IMR-90 (cell line): ENCODE measurements around the gene ZFR. TPM values are rescaled to one million over a fixed set of nuclear protein-coding genes. Genes with fewer than 3 reads are reported as not detected.

ENCODE experiments used
- ATAC-seq: fragments of 200-7000 bp; cut with Tn5 transposase; 2 replicates; pipeline ENCODE4 v1.9.1; 2020; ENCODE audit warnings: low read depth, mild to moderate bottlenecking, moderate library complexity
- BruUV-seq: library from RNA; stranded (reverse); fragments of 400-500 nt; replicated peaks from 2 replicates; lab custom pipeline; 2021; lab: Mats Ljungman, UMichigan
- CTCF ChIA-PET: fragments of 300-600 bp; formaldehyde crosslinking; extraction: SDS; loops from one replicate; lab custom pipeline; 2021; ENCODE audit warnings: antibody characterized with exemption; lab: Yijun Ruan, JAX
- POLR2A ChIA-PET: fragments of 300-600 bp; sonication (Branson Sonifier 250); formaldehyde crosslinking; loops from one replicate; lab custom pipeline; 2022; ENCODE audit warnings: antibody characterized with exemption; ENCODE audit not compliant: unreplicated experiment; lab: Charles Lee
- DNase-seq: peaks from one replicate; pipeline ENCODE4 v3.0.0; 2013
- H2AFZ ChIP-seq: replicated peaks from 2 replicates; pipeline ENCODE3; 2013; ENCODE audit warnings: low read length, mild to moderate bottlenecking; ENCODE audit not compliant: poor library complexity
- H2AK5ac ChIP-seq: 2 replicates; pipeline ENCODE4 v1.6.1; 2013; ENCODE audit warnings: low read depth, low read length, inconsistent platforms
- H2AK9ac ChIP-seq: replicated peaks from 2 replicates; pipeline ENCODE3; 2013; ENCODE audit warnings: mild to moderate bottlenecking, low read depth, low read length, moderate library complexity; ENCODE audit not compliant: poor library complexity
- H2BK120ac ChIP-seq: 2 replicates; pipeline ENCODE4 v1.6.1; 2013; ENCODE audit warnings: low read depth, low read length, inconsistent platforms
- H2BK15ac ChIP-seq: 3 replicates; pipeline ENCODE4 v1.6.1; 2013; ENCODE audit warnings: low read depth, low read length, inconsistent platforms
- H2BK20ac ChIP-seq: 2 replicates; pipeline ENCODE4 v1.6.1; 2013; ENCODE audit warnings: low read depth, mild to moderate bottlenecking, inconsistent platforms, low read length, moderate library complexity
- H2BK5ac ChIP-seq: 2 replicates; pipeline ENCODE4 v1.6.1; 2013; ENCODE audit warnings: mild to moderate bottlenecking, low read depth, low read length, inconsistent platforms; ENCODE audit not compliant: poor library complexity, severe bottlenecking
- H3K14ac ChIP-seq: replicated peaks from 2 replicates; pipeline ENCODE4 v1.6.1; 2013; ENCODE audit warnings: low read depth, low read length, inconsistent platforms
- H3K18ac ChIP-seq: 2 replicates; pipeline ENCODE4 v1.6.1; 2013; ENCODE audit warnings: low read depth, low read length, control low read depth
- H3K23ac ChIP-seq: 2 replicates; pipeline ENCODE4 v1.6.1; 2013; ENCODE audit warnings: low read depth, low read length, inconsistent platforms
- H3K27ac ChIP-seq: 2 replicates; pipeline ENCODE4 v1.5.1; 2013; ENCODE audit warnings: mild to moderate bottlenecking, control low read depth, low read length; ENCODE audit not compliant: insufficient read depth
- H3K27me3 ChIP-seq: 2 replicates; pipeline ENCODE4 v1.6.1; 2013; ENCODE audit warnings: low read length; ENCODE audit not compliant: control insufficient read depth, insufficient read depth
- H3K36me3 ChIP-seq: 2 replicates; pipeline ENCODE4 v1.6.1; 2013; ENCODE audit warnings: low read length, mixed read lengths; ENCODE audit not compliant: control insufficient read depth, insufficient read depth
- H3K4ac ChIP-seq: 2 replicates; pipeline ENCODE4 v1.6.1; 2013; ENCODE audit warnings: low read depth, low read length, inconsistent platforms
- H3K4me1 ChIP-seq: 2 replicates; pipeline ENCODE4 v1.6.1; 2013; ENCODE audit warnings: low read length, mixed read lengths; ENCODE audit not compliant: control insufficient read depth, insufficient read depth
- H3K4me2 ChIP-seq: 2 replicates; pipeline ENCODE4 v1.6.1; 2013; ENCODE audit warnings: low read depth, mild to moderate bottlenecking, control low read depth, low read length, moderate library complexity
- H3K4me3 ChIP-seq: 2 replicates; pipeline ENCODE4 v1.5.1; 2013; ENCODE audit warnings: low read depth, mild to moderate bottlenecking, control low read depth, low read length, moderate library complexity; ENCODE audit not compliant: insufficient read depth
- H3K56ac ChIP-seq: 2 replicates; pipeline ENCODE4 v1.6.1; 2013; ENCODE audit warnings: low read length, inconsistent platforms; ENCODE audit not compliant: insufficient read depth; ENCODE audit errors: extremely low read depth
- H3K79me1 ChIP-seq, 2 experiments: 2 replicates each; pipeline ENCODE4 v1.6.1; 2013; ENCODE audit warnings: low read length in 2 of 2, inconsistent platforms in 1 of 2, low read depth in 1 of 2
- H3K9ac ChIP-seq: 2 replicates; pipeline ENCODE4 v1.6.1; 2013; ENCODE audit warnings: low read depth, low read length, control low read depth
- H3K9me1 ChIP-seq: 2 replicates; pipeline ENCODE4 v1.6.1; 2013; ENCODE audit warnings: low read length, inconsistent platforms; ENCODE audit not compliant: insufficient read depth
- H3K9me3 ChIP-seq: 2 replicates; pipeline ENCODE4 v1.6.1; 2013; ENCODE audit warnings: low read length; ENCODE audit not compliant: control insufficient read depth, insufficient read depth
- H4K20me1 ChIP-seq: 2 replicates; pipeline ENCODE4 v1.6.1; 2013; ENCODE audit warnings: low read length, inconsistent platforms; ENCODE audit not compliant: insufficient read depth
- H4K5ac ChIP-seq: 2 replicates; pipeline ENCODE4 v1.6.1; 2013; ENCODE audit warnings: mild to moderate bottlenecking, low read depth, low read length, control low read depth
- H4K8ac ChIP-seq, 2 experiments: 2 replicates each; pipeline ENCODE4 v1.6.1; 2013; ENCODE audit warnings: low read depth in 2 of 2, low read length in 2 of 2, control low read depth in 1 of 2, inconsistent platforms in 1 of 2
- H4K91ac ChIP-seq: 2 replicates; pipeline ENCODE4 v1.6.1; 2013; ENCODE audit warnings: low read depth, low read length, inconsistent platforms; ENCODE audit not compliant: insufficient read depth
- BHLHE40 ChIP-seq: fragments of 150-350 bp; IDR thresholded peaks from 2 replicates; pipeline ENCODE4 v1.6.1; 2016; ENCODE audit warnings: mild to moderate bottlenecking, low read depth, low read length
- CEBPB ChIP-seq: IDR thresholded peaks from 2 replicates; pipeline ENCODE4 v1.6.1; 2012; ENCODE audit warnings: low read depth, low read length, improper control_type of control experiment
- FOS ChIP-seq: fragments of 150-350 bp; IDR thresholded peaks from 2 replicates; pipeline ENCODE4 v1.6.1; 2016; ENCODE audit warnings: low read depth, low read length
- MAFK ChIP-seq: IDR thresholded peaks from 2 replicates; pipeline ENCODE4 v1.6.1; 2012; ENCODE audit warnings: low read depth, low read length, improper control_type of control experiment
- MAZ ChIP-seq: IDR thresholded peaks from 2 replicates; pipeline ENCODE4 v1.6.1; 2012; ENCODE audit warnings: low read depth, mild to moderate bottlenecking, low read length, improper control_type of control experiment, moderate library complexity, borderline replicate concordance
- MXI1 ChIP-seq: IDR thresholded peaks from 2 replicates; pipeline ENCODE4 v1.6.1; 2012; ENCODE audit warnings: low read depth, mild to moderate bottlenecking, low read length, moderate library complexity, borderline replicate concordance
- NFE2L2 ChIP-seq: fragments of 150-350 bp; IDR thresholded peaks from 2 replicates; pipeline ENCODE4 v1.6.1; 2016; ENCODE audit warnings: low read depth, mild to moderate bottlenecking, low read length
- POLR2A ChIP-seq: IDR thresholded peaks from 2 replicates; pipeline ENCODE4 v1.6.1; 2012; ENCODE audit warnings: mild to moderate bottlenecking, low read depth, low read length
- RAD21 ChIP-seq: IDR thresholded peaks from 2 replicates; pipeline ENCODE4 v1.6.1; 2012; ENCODE audit warnings: low read length, improper control_type of control experiment
- RCOR1 ChIP-seq: IDR thresholded peaks from 2 replicates; pipeline ENCODE4 v1.6.1; 2012; ENCODE audit warnings: mild to moderate bottlenecking, low read length, improper control_type of control experiment; ENCODE audit not compliant: insufficient replicate concordance
- RFX5 ChIP-seq: IDR thresholded peaks from 2 replicates; pipeline ENCODE4 v1.8.0; 2012; ENCODE audit warnings: low read depth, mild to moderate bottlenecking, low read length, moderate library complexity
- SMC3 ChIP-seq: fragments of 150-350 bp; IDR thresholded peaks from 2 replicates; pipeline ENCODE4 v1.6.1; 2016; ENCODE audit warnings: low read depth, mild to moderate bottlenecking, antibody characterized with exemption, low read length, moderate library complexity
- USF2 ChIP-seq: fragments of 150-350 bp; IDR thresholded peaks from 2 replicates; pipeline ENCODE4 v1.6.1; 2017; ENCODE audit warnings: mild to moderate bottlenecking, antibody characterized with exemption, low read length, low read depth
- WGBS, 2 experiments: methylation state at CpG; one replicate each; pipeline versions ENCODE4 v1.1.5 to v1.1.7; 2013; ENCODE audit warnings: missing lambda C conversion rate in 2 of 2; ENCODE audit not compliant: insufficient read length in 1 of 2; ENCODE audit errors: extremely low coverage in 2 of 2; 5-methylcytosine and 5-hydroxymethylcytosine counted together
- dilution Hi-C: fragments of 300-500 bp; cut with HindIII; formaldehyde crosslinking; loops from one replicate; pipeline ENCODE4 v1.14.3; 2018; ENCODE audit warnings: low sequenced_read_pairs; ENCODE audit not compliant: unreplicated experiment
- in situ Hi-C: fragments of 300-500 bp; cut with MboI; formaldehyde crosslinking; loops from 3 replicates; pipeline ENCODE4 v1.14.3; 2019; ENCODE audit warnings: low sequenced_read_pairs, inconsistent platforms, mixed read lengths
- intact Hi-C: fragments of 100-400 bp; cut with micrococcal nuclease; formaldehyde crosslinking; loops from 2 replicates; pipeline ENCODE4 v1.10.0; 2022
- polyA plus RNA-seq, 3 experiments: library from polyadenylated mRNA; depleted of rRNA; stranded (reverse); fragments of >200 nt; gene quantifications; 2 replicates each; pipeline ENCODE4 v1.2.3, GENCODE V29; 2012; ENCODE audit warnings: low replicate concordance in 1 of 3
- total RNA-seq: library from RNA; depleted of rRNA; stranded (reverse); fragments of >200 nt; gene quantifications from 2 replicates; pipeline ENCODE4 v1.2.3, GENCODE V29; 2012
- TF ChIP-seq, protein P1 (sequence below): conservative IDR thresholded peaks from 2 replicates; pipeline ENCODE4 v1.5.1; 2012; ENCODE audit warnings: mild to moderate bottlenecking, low read depth, low read length, improper control_type of control experiment
- TF ChIP-seq, protein P2 (sequence below): fragments of 150-350 bp; IDR thresholded peaks from 2 replicates; pipeline ENCODE4 v1.6.1; 2016; ENCODE audit warnings: low read depth, mild to moderate bottlenecking, low read length, moderate library complexity, borderline replicate concordance

Gene ZFR
- total and polyA plus RNA-seq, 2 of the 4 experiments (the other 2 are of a cell fraction): 30.4 to 81.4 TPM

GRCh38 chr5:32342656-32343055 lies 101.9 kb downstream of the ZFR start:
- H3K14ac ChIP-seq: no peak overlapping the region
- H4K5ac ChIP-seq: no peak overlapping the region
- dilution Hi-C loops (no loop called here), intact Hi-C loops (no loop called here), in situ Hi-C loops (no loop called here)
- H2BK20ac ChIP-seq: no peak overlapping the region
- H3K27me3 ChIP-seq: no peaks in the 10 kb centered on the region
- H3K36me3 ChIP-seq: no peaks in the 10 kb centered on the region
- H2BK15ac ChIP-seq: no peak overlapping the region
- no peak overlapping the region for H3K23ac ChIP-seq
- H4K20me1 ChIP-seq: no peaks in the 10 kb centered on the region
- H2AFZ ChIP-seq: no peak overlapping the region
- no peak overlapping the region for H3K27ac ChIP-seq
- no peak overlapping the region for H4K91ac ChIP-seq
- no TSS peak for BruUV-seq
- H3K4me2 ChIP-seq: no peak overlapping the region
- TF ChIP-seq, protein P1, sequence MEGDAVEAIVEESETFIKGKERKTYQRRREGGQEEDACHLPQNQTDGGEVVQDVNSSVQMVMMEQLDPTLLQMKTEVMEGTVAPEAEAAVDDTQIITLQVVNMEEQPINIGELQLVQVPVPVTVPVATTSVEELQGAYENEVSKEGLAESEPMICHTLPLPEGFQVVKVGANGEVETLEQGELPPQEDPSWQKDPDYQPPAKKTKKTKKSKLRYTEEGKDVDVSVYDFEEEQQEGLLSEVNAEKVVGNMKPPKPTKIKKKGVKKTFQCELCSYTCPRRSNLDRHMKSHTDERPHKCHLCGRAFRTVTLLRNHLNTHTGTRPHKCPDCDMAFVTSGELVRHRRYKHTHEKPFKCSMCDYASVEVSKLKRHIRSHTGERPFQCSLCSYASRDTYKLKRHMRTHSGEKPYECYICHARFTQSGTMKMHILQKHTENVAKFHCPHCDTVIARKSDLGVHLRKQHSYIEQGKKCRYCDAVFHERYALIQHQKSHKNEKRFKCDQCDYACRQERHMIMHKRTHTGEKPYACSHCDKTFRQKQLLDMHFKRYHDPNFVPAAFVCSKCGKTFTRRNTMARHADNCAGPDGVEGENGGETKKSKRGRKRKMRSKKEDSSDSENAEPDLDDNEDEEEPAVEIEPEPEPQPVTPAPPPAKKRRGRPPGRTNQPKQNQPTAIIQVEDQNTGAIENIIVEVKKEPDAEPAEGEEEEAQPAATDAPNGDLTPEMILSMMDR: no peak
- TF ChIP-seq RFX5 (no peak), POLR2A (no peak), FOS (no peak), SMC3 (no peak), MAZ (no peak), BHLHE40 (no peak), MAFK (no peak), USF2 (no peak), RAD21 (no peak), RCOR1 (no peak), NFE2L2 (no peak), MXI1 (no peak), CEBPB (no peak)
- TF ChIP-seq, protein P2, sequence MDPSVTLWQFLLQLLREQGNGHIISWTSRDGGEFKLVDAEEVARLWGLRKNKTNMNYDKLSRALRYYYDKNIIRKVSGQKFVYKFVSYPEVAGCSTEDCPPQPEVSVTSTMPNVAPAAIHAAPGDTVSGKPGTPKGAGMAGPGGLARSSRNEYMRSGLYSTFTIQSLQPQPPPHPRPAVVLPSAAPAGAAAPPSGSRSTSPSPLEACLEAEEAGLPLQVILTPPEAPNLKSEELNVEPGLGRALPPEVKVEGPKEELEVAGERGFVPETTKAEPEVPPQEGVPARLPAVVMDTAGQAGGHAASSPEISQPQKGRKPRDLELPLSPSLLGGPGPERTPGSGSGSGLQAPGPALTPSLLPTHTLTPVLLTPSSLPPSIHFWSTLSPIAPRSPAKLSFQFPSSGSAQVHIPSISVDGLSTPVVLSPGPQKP: no peak
- peaks cover 13% of the 10 kb centered on the region for H3K9me3 ChIP-seq
- H3K9me1 ChIP-seq: no peaks in the 10 kb centered on the region
- ChIA-PET POLR2A (no interaction called here), CTCF (no interaction called here)
- ATAC-seq: no peak
- no peak overlapping the region for H2BK120ac ChIP-seq
- no peak overlapping the region for H2AK9ac ChIP-seq
- no peak for DNase-seq
- H3K4ac ChIP-seq: no peak overlapping the region
- no peak overlapping the region for H4K8ac ChIP-seq
- H3K4me1 ChIP-seq: no peaks in the 10 kb centered on the region
- no peak overlapping the region for H2AK5ac ChIP-seq
- H3K18ac ChIP-seq: no peak overlapping the region
- no peak overlapping the region for H3K56ac ChIP-seq
- no peaks in the 10 kb centered on the region for H3K79me1 ChIP-seq
- H3K4me3 ChIP-seq: no peak overlapping the region
- no peak overlapping the region for H2BK5ac ChIP-seq
- H3K9ac ChIP-seq: no peak overlapping the region
- WGBS, 2 experiments: no CpG with 5 or more reads among the region's 4 CpGs
